ENCODE measurements around the gene PSMB10.

DNA sequence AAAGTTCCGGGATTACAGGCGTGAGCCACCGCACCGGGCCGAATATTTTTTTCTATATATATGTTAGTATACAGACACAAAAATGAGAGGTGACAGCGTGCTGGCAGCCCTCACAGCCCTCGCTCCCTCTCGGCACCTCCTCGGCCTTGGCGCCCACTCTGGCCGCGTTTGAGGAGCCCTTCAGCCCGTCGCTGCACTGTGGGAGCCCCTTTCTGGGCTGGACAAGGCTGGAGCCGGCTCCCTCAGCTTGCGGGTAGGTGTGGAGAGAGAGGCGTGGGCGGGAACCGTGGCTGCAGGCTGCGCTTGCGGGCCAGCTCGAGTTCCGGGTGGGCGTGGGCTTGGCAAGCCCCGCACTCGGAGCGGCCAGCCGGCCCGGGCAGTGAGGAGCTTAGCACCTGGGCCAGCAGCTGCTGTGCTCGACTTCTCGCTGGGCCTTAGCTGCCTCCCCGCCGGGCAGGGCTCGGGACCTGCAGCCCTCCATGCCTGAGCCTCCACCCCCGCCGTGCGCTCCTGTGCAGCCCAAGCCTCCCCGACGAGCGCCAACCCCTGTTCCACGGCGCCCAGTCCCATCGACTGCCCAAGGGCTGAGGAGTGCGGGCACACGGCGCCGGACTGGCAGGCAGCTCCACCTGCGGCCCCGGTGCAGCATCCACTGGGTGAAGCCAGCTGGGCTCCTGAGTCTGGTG is 45.5 kb upstream of the PSMB10 start:
- TF ChIP-seq POLR2A (IDR thresholded peaks at IDR 0.05; ENCODE audit: low read depth) (no peak), EP300 (IDR thresholded peaks at IDR 0.05) (no peak)
- TF ChIP-seq, protein P1, sequence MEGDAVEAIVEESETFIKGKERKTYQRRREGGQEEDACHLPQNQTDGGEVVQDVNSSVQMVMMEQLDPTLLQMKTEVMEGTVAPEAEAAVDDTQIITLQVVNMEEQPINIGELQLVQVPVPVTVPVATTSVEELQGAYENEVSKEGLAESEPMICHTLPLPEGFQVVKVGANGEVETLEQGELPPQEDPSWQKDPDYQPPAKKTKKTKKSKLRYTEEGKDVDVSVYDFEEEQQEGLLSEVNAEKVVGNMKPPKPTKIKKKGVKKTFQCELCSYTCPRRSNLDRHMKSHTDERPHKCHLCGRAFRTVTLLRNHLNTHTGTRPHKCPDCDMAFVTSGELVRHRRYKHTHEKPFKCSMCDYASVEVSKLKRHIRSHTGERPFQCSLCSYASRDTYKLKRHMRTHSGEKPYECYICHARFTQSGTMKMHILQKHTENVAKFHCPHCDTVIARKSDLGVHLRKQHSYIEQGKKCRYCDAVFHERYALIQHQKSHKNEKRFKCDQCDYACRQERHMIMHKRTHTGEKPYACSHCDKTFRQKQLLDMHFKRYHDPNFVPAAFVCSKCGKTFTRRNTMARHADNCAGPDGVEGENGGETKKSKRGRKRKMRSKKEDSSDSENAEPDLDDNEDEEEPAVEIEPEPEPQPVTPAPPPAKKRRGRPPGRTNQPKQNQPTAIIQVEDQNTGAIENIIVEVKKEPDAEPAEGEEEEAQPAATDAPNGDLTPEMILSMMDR (IDR thresholded peaks at IDR 0.05) = no peak
